Upper lobe of left lung (tissue), 6 donors: ENCODE data around the gene MTURN. TPM values are rescaled to one million over a fixed set of nuclear protein-coding genes. Genes with fewer than 3 reads are reported as not detected.

Experiments
- ATAC-seq, 2 donors: fragments of 200-7000 bp; cut with Tn5 transposase; one replicate each; pipeline ENCODE4 v1.9.1; 2022; ENCODE audit warnings: mild to moderate bottlenecking in 2 of 2, moderate library complexity in 2 of 2; ENCODE audit not compliant: low FRiP score in 2 of 2
- DNase-seq, 2 donors: peaks; one replicate each; pipeline ENCODE4 v3.0.0-alpha.2; 2019 to 2020
- H3K27ac ChIP-seq, 4 donors: fragments of 200-600 bp; sonication (generic); one replicate each; pipeline ENCODE4 v1.5.1; 2016 to 2019
- H3K27me3 ChIP-seq, 4 donors: fragments of 200-600 bp; sonication (generic); one replicate each; pipeline ENCODE4 v1.5.1; 2017 to 2019
- H3K36me3 ChIP-seq, 4 donors: fragments of 200-600 bp; sonication (generic); one replicate each; pipeline ENCODE4 v1.5.1; 2016 to 2019
- H3K4me1 ChIP-seq, 4 donors: fragments of 200-600 bp; sonication (generic); one replicate each; pipeline ENCODE4 v1.5.1; 2018 to 2019
- H3K4me3 ChIP-seq, 4 donors: fragments of 200-600 bp; sonication (generic); one replicate each; pipeline ENCODE4 v1.5.1; 2017 to 2019; ENCODE audit warnings: mild to moderate bottlenecking in 2 of 4, moderate library complexity in 1 of 4
- H3K9me3 ChIP-seq, 4 donors: fragments of 200-600 bp; sonication (generic); one replicate each; pipeline ENCODE4 v1.5.1; 2018 to 2019
- CTCF ChIP-seq, 6 experiments: fragments of 450-650 bp in 4 of 6; fragments of 200-600 bp in 2 of 6; sonication (generic) in 2 of 6; IDR thresholded peaks; one replicate each; pipeline ENCODE4 v1.5.1; 2016 to 2019; ENCODE audit warnings: antibody characterized with exemption in 6 of 6
- EP300 ChIP-seq, 4 donors: sonication (generic); formaldehyde crosslinking; IDR thresholded peaks; one replicate each; pipeline ENCODE4 v1.5.1; 2017; ENCODE audit warnings: antibody characterized with exemption in 4 of 4, control low read depth in 2 of 4
- POLR2A ChIP-seq, 4 donors: fragments of 450-650 bp; IDR thresholded peaks; one replicate each; pipeline ENCODE4 v1.5.1; 2016 to 2017; ENCODE audit warnings: antibody characterized with exemption in 4 of 4, mild to moderate bottlenecking in 2 of 4
- POLR2AphosphoS5 ChIP-seq, 2 donors: sonication (generic); formaldehyde crosslinking; IDR thresholded peaks; one replicate each; pipeline ENCODE4 v1.5.1; 2017; ENCODE audit warnings: antibody characterized with exemption in 2 of 2
- WGBS, 2 donors: methylation state at CpG; one replicate each; pipeline ENCODE4 v1.1.5; 2017 to 2018; 5-methylcytosine and 5-hydroxymethylcytosine counted together
- total RNA-seq, 6 donors: library from RNA; depleted of rRNA in 4 of 6; stranded (reverse); fragments of >200 nt in 4 of 6; gene quantifications; one replicate each; pipeline versions ENCODE4 v1.1.0 to v1.2.1, GENCODE V29; 2016 to 2021
- donor health status: DM: no; HTN: no; CAD: no; lungs with moderate emphysema.
- donor health status: DM: no; HTN: yes; CAD: no; lungs with severe emphysema.

The MTURN gene
- total RNA-seq, 6 donors from 2014 or later: 27.2 to 112 (median 39.6) TPM

- TF ChIP-seq EP300 (IDR thresholded peaks at IDR 0.05) (no peak), POLR2A (IDR thresholded peaks at IDR 0.05) (no peak), POLR2AphosphoS5 (IDR thresholded peaks at IDR 0.05) (no peak), CTCF (IDR thresholded peaks at IDR 0.05) (peak in 5 of 6 experiments; percentile 38 to 62 (median 47))
- DNase-seq (no peak), ATAC-seq (peak in 1 of 2 donors; percentile 66)
- Histone ChIP-seq H3K27me3 (no peaks in the 10 kb centered on the region), H3K4me3 (no peak overlapping the region), H3K4me1 (peaks cover 32 to 53% (median 39%) of the 10 kb centered on the region in 4 donors), H3K27ac (no peak overlapping the region), H3K36me3 (peaks cover 0 to 5% (median 0%) of the 10 kb centered on the region in 4 donors), H3K9me3 (no peaks in the 10 kb centered on the region)
- WGBS, 2 donors: 73 to 74% methylated on average over 6 of the region's 6 CpGs
Observed at GRCh38 chr7:30164567-30164966, 29.8 kb downstream of the MTURN start.

GRCh38 chr7:30165590-30165989 lies 30.8 kb downstream of the MTURN start:
- Histone ChIP-seq H3K4me1 (peaks cover 35 to 50% (median 37%) of the 10 kb centered on the region in 4 donors), H3K36me3 (no peaks in the 10 kb centered on the region), H3K27me3 (no peaks in the 10 kb centered on the region), H3K4me3 (no peak overlapping the region), H3K27ac (peak overlapping the region in 3 of 4 donors; percentile 36 to 50 (median 42)), H3K9me3 (no peaks in the 10 kb centered on the region)
- TF ChIP-seq POLR2A (IDR thresholded peaks at IDR 0.05): no peak
- TF ChIP-seq POLR2AphosphoS5 (IDR thresholded peaks at IDR 0.05): no peak
- no peak for TF ChIP-seq EP300 (IDR thresholded peaks at IDR 0.05)
- 58 to 70% methylated on average over 3 of the region's 3 CpGs for WGBS, 2 donors
- no peak for DNase-seq
- peak in 1 of 2 donors; percentile 50 for ATAC-seq

GRCh38 chr7:30166155-30166840 lies 31.5 kb downstream of the MTURN start:
- ATAC-seq: peak in 1 of 2 donors; percentile 71
- Histone ChIP-seq H3K27me3 (no peaks in the 10 kb centered on the region), H3K9me3 (no peaks in the 10 kb centered on the region), H3K4me1 (peaks cover 37 to 52% (median 39%) of the 10 kb centered on the region in 4 donors), H3K27ac (peak overlapping the region in 3 of 4 donors; percentile 15 to 42 (median 36)), H3K36me3 (no peaks in the 10 kb centered on the region), H3K4me3 (no peak overlapping the region)
- WGBS, 2 donors: 67 to 68% methylated on average over 12 of the region's 12 CpGs
- TF ChIP-seq CTCF (IDR thresholded peaks at IDR 0.05) (no peak), POLR2A (IDR thresholded peaks at IDR 0.05) (no peak), EP300 (IDR thresholded peaks at IDR 0.05) (no peak), POLR2AphosphoS5 (IDR thresholded peaks at IDR 0.05) (no peak)
- DNase-seq: peak in 1 of 2 donors; percentile 54

GRCh38 chr7:30166841-30167235 lies 32.1 kb downstream of the MTURN start:
- Histone ChIP-seq H3K27ac (peak overlapping the region in 1 of 4 donors; percentile 12), H3K36me3 (no peaks in the 10 kb centered on the region), H3K4me1 (peaks cover 37 to 58% (median 39%) of the 10 kb centered on the region in 4 donors), H3K4me3 (no peak overlapping the region), H3K27me3 (no peaks in the 10 kb centered on the region), H3K9me3 (no peaks in the 10 kb centered on the region)
- TF ChIP-seq POLR2AphosphoS5 (IDR thresholded peaks at IDR 0.05): no peak
- no peak for TF ChIP-seq POLR2A (IDR thresholded peaks at IDR 0.05)
- TF ChIP-seq EP300 (IDR thresholded peaks at IDR 0.05): no peak
- TF ChIP-seq CTCF (IDR thresholded peaks at IDR 0.05): no peak
- WGBS, 2 donors: 79 to 82% methylated on average over 5 of the region's 5 CpGs
- DNase-seq: no peak
- no peak for ATAC-seq

DNA sequence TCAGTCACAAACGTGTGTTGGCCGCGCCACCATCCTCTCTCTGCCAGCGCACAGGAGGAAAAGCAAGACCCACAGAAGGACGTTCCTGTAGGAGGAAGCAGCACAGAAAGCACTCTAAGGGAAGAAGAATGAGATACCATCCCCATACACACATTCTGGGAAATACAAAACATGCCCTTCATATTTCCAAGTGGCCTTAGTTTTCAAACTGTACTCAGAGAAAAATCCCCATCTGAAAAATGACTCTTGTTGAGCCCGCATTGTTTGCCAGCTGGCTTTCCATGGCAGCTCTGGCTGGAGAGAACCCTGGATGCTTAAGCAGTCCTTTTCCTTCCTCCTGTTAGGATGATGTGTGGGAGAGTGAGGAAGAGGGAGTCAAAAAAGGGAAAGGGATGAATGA lies 33.1 kb downstream of the MTURN start:
- WGBS, 2 donors: 86 to 92% methylated on average over 6 of the region's 6 CpGs
- H3K4me3 ChIP-seq: no peak overlapping the region
- TF ChIP-seq POLR2AphosphoS5 (IDR thresholded peaks at IDR 0.05): no peak
- TF ChIP-seq EP300 (IDR thresholded peaks at IDR 0.05): no peak
- TF ChIP-seq CTCF (IDR thresholded peaks at IDR 0.05): no peak
- TF ChIP-seq POLR2A (IDR thresholded peaks at IDR 0.05): no peak
- H3K4me1 ChIP-seq: peaks cover 33 to 59% (median 45%) of the 10 kb centered on the region in 4 donors
- DNase-seq (no peak), ATAC-seq (no peak)
- H3K36me3 ChIP-seq: no peaks in the 10 kb centered on the region
- no peaks in the 10 kb centered on the region for H3K9me3 ChIP-seq
- no peak overlapping the region for H3K27ac ChIP-seq
- H3K27me3 ChIP-seq: no peaks in the 10 kb centered on the region
